Stimulated activated CD4-positive, alpha-beta T cell treated with anti-CD3 and anti-CD28 coated beads, Interleukin-15, amount 100 ng/mL, for 48 hours (primary cell): Measurements from ENCODE around the gene PRKCZ.

ENCODE experiments used
- DNase-seq, 2 donors: peaks; one replicate each; pipeline ENCODE4 v3.0.0-alpha.2; 2020; ENCODE audit warnings: low read depth in 2 of 2

The PRKCZ gene

GRCh38 chr1:2049718-2050431, at the start of gene PRKCZ:
PRKCZ (plus strand) TSS chr1:2050411; CDS start chr1:2050631, 220 bp downstream.
- DNase-seq = peak; percentile 80 to 92

DNA sequence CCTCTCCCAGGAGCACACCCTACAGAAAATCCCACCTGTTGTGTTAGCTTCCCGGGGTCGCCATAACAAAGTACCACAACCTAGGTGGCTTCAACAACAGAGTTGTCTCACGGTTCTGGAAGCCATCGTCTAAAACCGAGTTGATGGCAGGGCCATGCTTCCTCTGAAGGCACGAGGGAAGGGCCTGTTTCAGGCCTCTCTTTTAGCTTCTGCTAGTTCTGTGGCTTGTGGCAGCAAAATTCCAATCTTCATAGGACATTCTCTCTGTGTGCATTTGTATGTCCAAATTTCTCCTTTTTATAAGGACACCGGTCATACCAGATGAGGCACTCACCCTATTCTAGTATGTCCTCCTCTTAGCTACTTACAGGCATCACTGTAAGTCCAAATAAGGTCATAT, 49.8 kb upstream of the PRKCZ start:
- no peak for DNase-seq

- no peak for DNase-seq
These were observed 49.4 kb upstream of the PRKCZ start for GRCh38 chr1:2000850-2001249.

GRCh38 chr1:2001773-2002411, 48.3 kb upstream of the PRKCZ start:
- no peak for DNase-seq

DNA sequence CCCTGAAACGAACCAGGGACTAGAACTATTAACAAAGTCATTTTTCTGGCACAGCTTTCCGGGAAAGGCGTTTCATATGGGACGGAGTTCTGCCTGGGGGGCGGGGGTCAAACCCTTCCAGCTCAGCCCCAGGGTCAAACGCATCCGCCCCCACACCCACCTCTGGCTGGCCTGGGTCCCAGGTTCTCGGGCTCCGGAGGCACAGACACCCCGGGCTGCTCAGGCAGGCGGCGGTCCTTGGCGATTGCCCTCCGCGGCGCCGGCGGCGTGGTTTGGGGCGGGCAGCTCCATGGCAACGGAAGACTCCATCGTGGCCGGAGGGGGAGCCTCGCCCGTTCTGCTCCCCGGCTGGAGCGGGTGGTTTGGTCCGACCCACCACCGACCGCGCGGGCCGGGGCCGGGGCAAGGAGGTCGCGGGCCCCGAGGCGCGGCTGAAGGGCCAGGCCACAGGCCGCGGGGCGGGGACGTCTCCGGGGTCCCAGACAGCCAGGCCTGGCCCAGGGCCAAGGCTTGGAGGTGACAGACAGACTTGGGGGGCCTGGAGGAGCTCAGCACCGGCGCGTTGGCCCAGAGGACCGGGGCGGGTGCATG, 46.6 kb upstream of the PRKCZ start, which contains the start of gene CFAP74:
Gene CFAP74 (minus strand): TSS at position 246 of the 591 bp plus-strand sequence. CDS start 12,830 bp downstream, outside the sequence.
- peak; percentile 3 to 17 for DNase-seq

DNA sequence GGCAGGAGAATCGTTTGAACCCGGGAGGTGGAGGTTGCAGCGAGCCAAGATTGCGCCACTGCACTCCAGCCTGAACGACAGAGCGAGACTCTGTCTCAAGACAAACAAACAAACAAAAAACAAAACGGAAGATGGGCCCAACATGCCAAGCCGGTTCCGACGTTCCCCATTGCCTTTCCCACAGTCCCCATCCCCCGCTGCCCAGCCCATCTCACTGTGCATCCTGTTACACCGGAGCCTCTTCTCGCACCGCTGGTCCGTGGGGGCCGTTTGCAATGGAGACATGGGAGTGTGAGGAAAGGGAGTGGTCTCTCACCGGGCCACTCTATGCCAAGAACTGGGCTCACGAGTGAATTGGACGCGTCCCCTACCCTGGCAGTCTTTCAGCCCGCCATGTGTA, 45.4 kb upstream of the PRKCZ start:
- DNase-seq = no peak

GRCh38 chr1:2009101-2010053, 40.8 kb upstream of the PRKCZ start:
- no peak for DNase-seq

DNA sequence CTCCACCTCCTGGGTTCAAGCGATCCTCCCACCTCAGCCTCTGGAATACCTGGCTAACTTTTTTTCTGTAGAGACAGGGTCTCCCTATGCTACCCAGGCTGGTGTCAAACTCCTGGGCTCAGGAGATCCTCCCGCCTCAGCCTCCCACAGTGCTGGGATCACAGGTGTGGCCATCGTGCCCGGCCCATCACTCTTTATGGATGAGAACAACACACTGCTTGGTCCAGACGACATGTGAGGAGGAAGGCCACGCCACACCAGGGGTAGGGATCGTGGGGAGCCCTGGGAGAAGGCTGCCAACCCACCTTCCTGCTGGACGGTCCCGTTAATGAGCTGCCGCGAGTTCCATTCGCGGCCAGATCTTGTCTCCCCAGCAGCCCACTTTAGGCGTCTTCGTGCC, 36.0 kb upstream of the PRKCZ start:
- DNase-seq = no peak

- no peak for DNase-seq
These were observed 35.2 kb upstream of the PRKCZ start for GRCh38 chr1:2014741-2015735.

GRCh38 chr1:2016123-2016522, 34.1 kb upstream of the PRKCZ start:
- no peak for DNase-seq

GRCh38 chr1:2018217-2019171, 31.7 kb upstream of the PRKCZ start:
- DNase-seq = no peak

DNA sequence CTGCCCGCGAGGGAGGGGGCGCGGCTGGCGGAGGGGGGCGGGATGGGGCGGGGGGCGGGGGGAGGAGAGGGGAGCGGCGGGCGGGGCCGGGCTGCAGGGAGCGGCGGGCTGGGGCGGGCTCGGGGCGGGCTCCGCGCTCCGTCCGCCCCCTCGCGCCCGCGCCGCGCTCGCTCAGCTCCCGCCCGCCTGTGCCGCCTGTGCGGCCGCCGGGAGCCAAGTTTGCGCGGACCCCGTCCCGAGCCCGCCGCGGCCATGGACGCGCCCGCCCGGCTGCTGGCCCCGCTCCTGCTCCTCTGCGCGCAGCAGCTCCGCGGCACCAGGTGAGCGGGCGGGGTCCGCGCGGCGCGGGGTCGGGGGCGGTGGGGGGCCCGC, 31.1 kb upstream of the PRKCZ start, which contains the start of gene GABRD:
Gene GABRD (plus strand): TSS at position 174 of the 372 bp plus-strand sequence. CDS start 79 bp downstream, at position 253.
- DNase-seq = peak in 1 of 2 donors; percentile 7

DNA sequence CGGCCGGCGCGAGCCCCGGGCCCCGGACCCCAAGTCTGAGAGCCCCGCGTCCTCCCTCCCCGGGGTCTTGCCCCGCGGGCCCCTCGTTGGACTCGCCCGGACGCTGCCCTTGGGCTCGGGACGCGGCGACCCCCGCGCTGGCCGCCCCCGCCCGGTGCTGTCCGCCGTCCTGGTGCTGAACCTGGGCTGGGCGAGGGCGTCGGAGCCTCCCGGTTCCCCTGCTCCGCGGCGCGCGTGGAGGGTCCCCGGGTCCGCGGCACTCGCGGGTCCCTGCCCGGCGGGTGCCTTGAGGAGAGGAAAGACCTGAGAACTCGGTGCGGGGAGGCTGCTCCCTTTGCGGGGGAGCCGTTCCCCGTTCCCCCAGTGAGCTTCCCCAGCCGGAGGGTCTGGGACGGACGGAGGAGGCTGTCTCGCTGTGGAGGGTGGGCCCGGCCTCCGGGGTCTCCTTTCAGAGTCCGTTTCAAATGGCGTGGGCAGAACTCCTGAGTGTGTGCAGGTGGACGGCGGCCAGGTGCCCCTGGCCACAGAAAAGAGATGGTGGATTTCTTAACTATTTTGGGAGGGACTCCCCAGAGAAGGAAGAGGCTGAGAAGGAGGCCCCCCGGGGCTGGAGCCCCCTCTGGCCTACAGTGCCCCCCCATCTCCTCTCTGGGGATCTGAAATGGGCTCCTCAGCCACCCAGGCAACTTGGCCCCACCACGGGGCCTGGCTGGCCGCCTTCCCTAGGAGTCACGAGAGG, 30.5 kb upstream of the PRKCZ start:
- no peak for DNase-seq

- DNase-seq = no peak
These were observed 29.9 kb upstream of the PRKCZ start for GRCh38 chr1:2020310-2020655.

DNA sequence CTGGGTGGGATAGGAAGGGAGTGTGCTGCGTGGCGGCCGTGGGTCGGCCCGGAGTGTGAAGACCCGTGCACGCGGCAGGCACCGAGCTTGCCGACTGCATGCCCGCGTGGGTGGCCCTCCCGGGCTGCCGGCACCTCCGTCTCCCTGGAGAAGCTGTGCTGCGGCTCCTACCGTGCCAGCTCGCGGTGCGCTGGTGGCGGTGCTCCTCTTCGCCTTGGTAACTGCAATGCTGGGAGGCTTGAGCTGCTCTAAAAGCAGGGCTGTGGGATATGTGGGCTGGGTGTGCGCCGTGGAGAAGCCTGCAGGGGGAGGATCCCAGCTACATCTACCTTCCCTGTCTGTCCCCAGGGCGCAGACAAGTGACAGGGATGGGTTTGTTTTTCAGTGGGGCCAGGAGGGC, 28.7 kb upstream of the PRKCZ start:
- DNase-seq = no peak

GRCh38 chr1:2022063-2022770, 28.0 kb upstream of the PRKCZ start:
- DNase-seq = no peak

DNA sequence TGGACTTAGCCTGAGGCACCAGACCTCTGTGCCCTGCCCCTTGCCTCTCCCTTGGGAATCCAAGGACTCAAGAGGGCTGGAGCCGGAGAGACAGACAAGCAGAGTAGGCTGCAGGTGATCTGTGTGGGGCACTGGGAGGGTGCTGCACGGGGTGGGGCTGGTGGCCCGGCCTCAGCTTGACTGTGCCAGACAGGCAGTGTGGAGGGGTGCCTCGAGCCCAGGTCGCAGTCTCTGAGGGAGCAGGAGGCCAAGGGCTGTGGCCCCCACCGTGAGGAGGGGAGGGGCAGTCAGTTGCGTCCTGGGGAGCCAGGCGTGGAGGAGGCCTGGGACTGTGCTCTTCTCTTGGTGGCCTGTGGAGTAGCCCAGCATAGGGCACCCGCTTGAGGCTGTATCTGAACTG, 27.0 kb upstream of the PRKCZ start:
- no peak for DNase-seq

- no peak for DNase-seq
These were observed 25.8 kb upstream of the PRKCZ start for GRCh38 chr1:2024451-2024850.
